Nephron (organoid): ENCODE results near the gene PTPN22.
A peak's percentile ranks its signal among the peaks of the same experiment; 100 is the strongest.

Experiments
- H3K27ac Mint-ChIP-seq, 3 experiments: 2 replicates each; pipeline ENCODE4 v1.8.0; 2020; ENCODE audit warnings: mixed read lengths in 3 of 3, mild to moderate bottlenecking in 2 of 3, moderate library complexity in 1 of 3
- H3K27me3 Mint-ChIP-seq: 2 replicates; pipeline ENCODE4 v1.8.0; 2021; ENCODE audit warnings: low read depth, mild to moderate bottlenecking, moderate library complexity, mixed read lengths
- H3K36me3 Mint-ChIP-seq: 2 replicates; pipeline ENCODE4 v1.8.0; 2020; ENCODE audit warnings: low read depth, mixed read lengths
- H3K4me1 Mint-ChIP-seq: 2 replicates; pipeline ENCODE4 v1.8.0; 2020; ENCODE audit warnings: mixed read lengths
- H3K4me3 Mint-ChIP-seq, 3 experiments: 2 replicates each; pipeline ENCODE4 v1.8.0; 2020; ENCODE audit warnings: mild to moderate bottlenecking in 3 of 3, mixed read lengths in 3 of 3, moderate library complexity in 2 of 3
- H3K9me3 Mint-ChIP-seq: 2 replicates; pipeline ENCODE4 v1.8.0; 2020; ENCODE audit warnings: mixed read lengths
- TF ChIP-seq, protein P1 (sequence below), 3 experiments: fragments of 200-600 bp; sonication (generic); IDR thresholded peaks; one replicate each; pipeline ENCODE4 v1.5.0; 2021; ENCODE audit warnings: antibody characterized with exemption in 3 of 3; ENCODE audit not compliant: unreplicated experiment in 3 of 3

PTPN22 gene

DNA sequence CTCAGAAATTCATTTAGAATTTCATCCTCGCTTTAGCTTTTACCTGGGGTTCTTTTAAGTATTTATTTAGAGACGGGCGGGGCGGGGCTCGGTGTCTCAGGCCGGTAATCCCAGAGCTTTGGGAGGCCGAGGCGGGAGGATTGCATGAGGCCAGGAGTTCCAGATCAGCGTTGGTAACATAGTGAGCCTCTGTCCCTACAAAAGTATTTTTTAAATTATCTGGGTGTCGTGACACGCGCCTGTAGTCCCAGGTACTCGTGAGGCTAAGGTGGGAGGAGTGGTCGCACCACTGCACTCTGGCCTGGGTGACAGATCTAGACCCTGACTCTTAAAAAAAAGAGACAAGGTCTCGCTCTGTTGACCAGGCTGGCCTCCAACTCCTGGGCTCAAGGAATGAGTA, 58.3 kb downstream of the PTPN22 start:
- peak overlapping the region; percentile 70 to 97 (median 72) for H3K4me3 Mint-ChIP-seq

DNA sequence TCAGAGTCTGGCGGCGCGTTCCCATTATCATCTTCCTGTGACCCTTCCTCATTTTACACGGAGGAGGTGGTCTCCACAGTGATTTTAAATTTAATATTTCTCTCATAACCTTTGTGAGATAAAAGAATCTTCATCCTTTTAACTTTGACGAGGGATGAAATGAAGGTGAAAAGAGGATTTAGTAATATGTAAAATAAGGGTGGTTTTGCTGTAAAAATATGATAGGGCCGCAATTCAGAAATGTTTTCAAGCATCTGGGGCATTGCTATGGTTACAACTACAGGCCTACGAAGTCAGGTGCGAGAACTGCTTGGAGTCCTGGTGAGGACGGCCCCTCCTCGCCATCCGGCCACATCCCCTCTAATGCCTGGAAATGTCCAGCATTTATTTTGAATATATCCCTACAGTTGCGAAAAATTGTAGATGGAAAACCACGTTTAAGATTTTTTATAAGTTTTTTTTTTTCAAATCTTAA, 58.8 kb downstream of the PTPN22 start:
- peaks cover 8% of the 10 kb centered on the region for H3K36me3 Mint-ChIP-seq

More for the DNA sequence above, 58.3 kb downstream of the PTPN22 start:
- Mint-ChIP-seq H3K36me3 (peaks cover 5% of the 10 kb centered on the region), H3K27ac (peak overlapping the region; percentile 29 to 99 (median 91)), H3K27me3 (no peaks in the 10 kb centered on the region), H3K4me1 (peaks cover 20% of the 10 kb centered on the region), H3K9me3 (no peaks in the 10 kb centered on the region)
- TF ChIP-seq, protein P1, sequence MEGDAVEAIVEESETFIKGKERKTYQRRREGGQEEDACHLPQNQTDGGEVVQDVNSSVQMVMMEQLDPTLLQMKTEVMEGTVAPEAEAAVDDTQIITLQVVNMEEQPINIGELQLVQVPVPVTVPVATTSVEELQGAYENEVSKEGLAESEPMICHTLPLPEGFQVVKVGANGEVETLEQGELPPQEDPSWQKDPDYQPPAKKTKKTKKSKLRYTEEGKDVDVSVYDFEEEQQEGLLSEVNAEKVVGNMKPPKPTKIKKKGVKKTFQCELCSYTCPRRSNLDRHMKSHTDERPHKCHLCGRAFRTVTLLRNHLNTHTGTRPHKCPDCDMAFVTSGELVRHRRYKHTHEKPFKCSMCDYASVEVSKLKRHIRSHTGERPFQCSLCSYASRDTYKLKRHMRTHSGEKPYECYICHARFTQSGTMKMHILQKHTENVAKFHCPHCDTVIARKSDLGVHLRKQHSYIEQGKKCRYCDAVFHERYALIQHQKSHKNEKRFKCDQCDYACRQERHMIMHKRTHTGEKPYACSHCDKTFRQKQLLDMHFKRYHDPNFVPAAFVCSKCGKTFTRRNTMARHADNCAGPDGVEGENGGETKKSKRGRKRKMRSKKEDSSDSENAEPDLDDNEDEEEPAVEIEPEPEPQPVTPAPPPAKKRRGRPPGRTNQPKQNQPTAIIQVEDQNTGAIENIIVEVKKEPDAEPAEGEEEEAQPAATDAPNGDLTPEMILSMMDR (IDR thresholded peaks at IDR 0.05; ENCODE audit: unreplicated experiment in 3 of 3), result no peak

DNA sequence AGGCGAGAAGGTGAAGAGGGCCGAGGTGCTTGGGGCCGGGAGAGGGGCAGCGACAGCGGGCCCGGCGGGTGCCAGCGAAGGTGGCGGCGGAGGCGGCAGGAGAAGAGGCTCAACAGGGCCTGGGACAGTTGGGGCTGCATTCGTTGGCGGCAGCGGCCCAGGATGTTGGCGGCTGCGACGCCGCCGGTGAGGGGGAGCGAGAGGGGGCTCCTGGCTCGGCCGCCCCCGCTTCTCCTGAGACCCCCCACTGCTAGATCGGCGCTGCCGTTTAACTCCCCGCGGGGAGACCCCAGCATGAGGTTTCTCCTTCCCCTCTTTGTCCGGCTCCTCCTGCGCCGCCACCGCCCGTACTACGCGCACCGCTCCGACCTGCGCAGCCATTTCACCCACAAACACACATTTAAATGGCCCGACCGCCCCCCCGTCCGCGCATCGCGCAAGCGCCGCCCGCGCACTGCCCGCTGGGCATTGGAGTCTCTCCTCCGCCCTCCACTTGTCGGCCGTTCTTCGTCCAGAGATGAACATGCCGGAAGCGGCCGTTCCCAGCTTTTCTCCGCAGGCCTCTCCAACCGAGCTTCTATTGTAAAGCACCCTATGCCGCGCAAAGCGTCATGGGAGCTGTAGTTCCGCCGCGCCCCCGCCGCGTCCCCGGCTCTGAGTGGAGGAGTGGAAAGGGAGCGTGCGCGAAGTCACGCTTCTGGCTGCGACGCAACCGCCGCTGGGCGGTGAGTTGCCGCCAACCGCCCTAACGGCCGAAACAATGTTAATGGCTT, 59.4 kb downstream of the PTPN22 start, which contains the start of gene RSBN1:
TSS of gene RSBN1 (minus strand) at position 589 of the 773 bp plus-strand sequence. CDS start at position 525, 64 bp downstream.
- H3K27ac Mint-ChIP-seq, result peak within 1 kb of the TSS; percentile 91 to 99 (median 95)
- H3K36me3 Mint-ChIP-seq, result peaks cover 14% of the 10 kb centered on the region
- TF ChIP-seq, protein P1 (IDR thresholded peaks at IDR 0.05; ENCODE audit: unreplicated experiment in 3 of 3), result peak in 1 of 3 experiments; percentile 7
- H3K9me3 Mint-ChIP-seq, result no peaks in the 10 kb centered on the region
- H3K4me3 Mint-ChIP-seq, result peak within 1 kb of the TSS; percentile 97 to 100 (median 99)
- H3K4me1 Mint-ChIP-seq, result peaks cover 20% of the 10 kb centered on the region
- no peaks in the 10 kb centered on the region for H3K27me3 Mint-ChIP-seq

More for the DNA sequence above, 58.8 kb downstream of the PTPN22 start:
- H3K9me3 Mint-ChIP-seq, result no peaks in the 10 kb centered on the region
- TF ChIP-seq, protein P1 (IDR thresholded peaks at IDR 0.05; ENCODE audit: unreplicated experiment in 3 of 3), result no peak
- H3K27ac Mint-ChIP-seq, result peak overlapping the region; percentile 91 to 99 (median 94)
- peaks cover 20% of the 10 kb centered on the region for H3K4me1 Mint-ChIP-seq
- H3K27me3 Mint-ChIP-seq, result no peaks in the 10 kb centered on the region
- peak overlapping the region; percentile 97 to 100 (median 99) for H3K4me3 Mint-ChIP-seq

DNA sequence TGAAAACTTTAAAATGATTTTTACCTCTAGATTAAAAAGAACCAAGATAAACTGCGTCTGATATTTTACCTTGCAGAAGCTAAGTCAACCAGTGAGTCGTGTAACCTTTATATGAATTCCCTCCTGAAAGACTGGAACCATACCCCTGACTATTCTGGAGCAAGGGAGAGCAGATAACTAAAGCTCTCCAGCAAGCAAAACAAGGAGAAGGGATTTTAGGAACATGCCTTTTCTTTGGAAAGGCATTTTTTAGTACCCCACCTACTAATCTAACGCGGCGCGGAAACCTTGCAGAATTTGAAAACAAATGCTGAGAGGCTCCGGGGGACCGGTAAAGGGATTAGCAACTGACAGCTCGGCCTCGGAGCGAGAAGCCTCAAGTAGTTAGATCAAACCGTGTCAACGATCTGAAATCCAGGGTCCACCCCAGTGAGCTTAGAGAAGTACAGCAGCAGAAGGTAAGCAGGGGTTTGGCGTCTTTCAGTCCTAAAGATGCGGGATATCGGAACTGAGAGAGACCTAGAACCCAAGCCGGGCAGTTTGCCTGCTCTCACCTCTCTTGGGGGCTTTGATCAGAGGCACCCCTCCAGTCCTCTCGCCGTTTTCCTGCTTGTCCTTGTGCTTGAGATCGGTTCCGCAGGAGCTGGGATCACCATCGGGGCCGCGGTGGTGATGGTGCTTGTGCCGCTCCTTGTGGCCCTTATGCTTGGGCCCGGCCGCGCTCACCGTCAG, 60.2 kb downstream of the PTPN22 start:
- H3K9me3 Mint-ChIP-seq, result no peaks in the 10 kb centered on the region
- peak overlapping the region; percentile 97 to 100 (median 99) for H3K4me3 Mint-ChIP-seq
- TF ChIP-seq, protein P1 (IDR thresholded peaks at IDR 0.05; ENCODE audit: unreplicated experiment in 3 of 3), result no peak
- H3K4me1 Mint-ChIP-seq, result peaks cover 20% of the 10 kb centered on the region
- H3K36me3 Mint-ChIP-seq, result peaks cover 21% of the 10 kb centered on the region
- H3K27me3 Mint-ChIP-seq, result no peaks in the 10 kb centered on the region
- H3K27ac Mint-ChIP-seq, result peak overlapping the region; percentile 91 to 99 (median 95)

DNA sequence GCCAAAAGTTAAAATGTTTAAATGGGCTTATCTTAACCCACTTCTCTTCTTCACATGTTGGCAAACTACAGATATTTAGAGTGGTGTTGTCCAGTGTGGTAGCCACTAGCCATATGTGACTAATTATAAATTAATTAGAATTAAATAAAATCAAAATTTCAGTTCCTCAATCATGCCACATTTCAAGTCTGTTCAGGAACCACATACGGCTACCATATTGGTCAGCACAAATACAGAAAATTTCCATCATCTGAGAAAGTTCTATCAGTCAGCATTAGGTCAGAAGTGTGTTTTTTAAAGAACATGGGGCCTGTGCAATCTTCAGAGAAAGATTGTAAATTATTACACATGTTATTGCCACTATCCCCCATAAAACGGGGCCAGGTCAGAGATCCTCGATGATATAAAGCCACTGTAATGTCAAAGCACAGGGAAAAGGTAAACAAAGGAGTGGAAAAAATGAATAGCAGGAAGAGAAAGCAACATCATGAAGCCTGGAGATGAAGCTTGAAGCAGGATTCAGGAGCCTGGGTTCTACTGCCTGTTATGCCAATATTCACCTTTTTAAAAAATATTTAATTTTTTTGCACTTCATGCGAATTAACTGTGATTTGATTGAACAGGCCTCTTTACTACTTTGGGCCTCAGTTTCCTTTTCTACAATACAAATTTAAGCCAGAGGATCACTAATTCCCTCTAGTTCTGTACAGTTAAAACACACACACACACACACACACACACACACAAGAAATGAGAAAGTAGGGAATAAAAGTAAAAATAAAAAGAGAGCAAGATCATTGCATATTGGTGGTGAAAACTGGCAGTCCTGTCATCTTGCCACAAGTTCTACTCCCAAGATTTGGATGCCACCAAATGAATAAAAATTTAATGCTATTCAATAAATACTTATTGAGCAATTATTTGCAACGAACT, 61.6 kb downstream of the PTPN22 start:
- peak overlapping the region; percentile 97 to 100 (median 99) for H3K4me3 Mint-ChIP-seq
- peak overlapping the region; percentile 50 to 91 (median 83) for H3K27ac Mint-ChIP-seq
- H3K9me3 Mint-ChIP-seq, result no peaks in the 10 kb centered on the region
- H3K36me3 Mint-ChIP-seq, result peaks cover 35% of the 10 kb centered on the region
- no peaks in the 10 kb centered on the region for H3K27me3 Mint-ChIP-seq
- H3K4me1 Mint-ChIP-seq, result peaks cover 20% of the 10 kb centered on the region
- TF ChIP-seq, protein P1 (IDR thresholded peaks at IDR 0.05; ENCODE audit: unreplicated experiment in 3 of 3), result no peak
